Common myeloid progenitor, CD34-positive (primary cell): ENCODE results near the gene CLDN3. TPM values are rescaled to one million over a fixed set of nuclear protein-coding genes. Genes with fewer than 3 reads are reported as not detected.

ENCODE experiments used
- CTCF ChIA-PET: fragments of 350-600 bp; sonication (Branson Sonifier 250); formaldehyde crosslinking; loops from one replicate; lab custom pipeline; 2021; ENCODE audit warnings: antibody characterized with exemption; lab: Charles Lee
- POLR2A ChIA-PET: fragments of 350-600 bp; sonication (Branson Sonifier 250); formaldehyde crosslinking; loops from one replicate; lab custom pipeline; 2021; ENCODE audit warnings: antibody characterized with exemption; lab: Charles Lee
- DNase-seq, 3 donors: peaks; one replicate each; pipeline versions ENCODE4 v3.0.0 to v3.0.0-alpha.2; 2013
- H3K27ac ChIP-seq, 2 experiments: 1 replicate in 1 of 2; 2 replicates in 1 of 2; pipeline ENCODE4 v1.7.0; 2013; ENCODE audit warnings: inconsistent platforms in 2 of 2, low read length in 2 of 2, mild to moderate bottlenecking in 2 of 2, low read depth in 1 of 2, moderate library complexity in 1 of 2; ENCODE audit not compliant: severe bottlenecking in 2 of 2, insufficient read depth in 1 of 2, poor library complexity in 1 of 2
- H3K27me3 ChIP-seq, 5 experiments: replicated peaks in 2 of 5; 1 replicate in 3 of 5; 2 replicates in 2 of 5; pipeline versions ENCODE4 v1.6.1 to v1.7.0; 2013; ENCODE audit warnings: low read length in 4 of 5, mild to moderate bottlenecking in 2 of 5, moderate library complexity in 2 of 5, inconsistent platforms in 1 of 5; ENCODE audit not compliant: insufficient read depth in 5 of 5, control insufficient read depth in 4 of 5
- H3K36me3 ChIP-seq, 4 experiments: 1 replicate in 2 of 4; 2 replicates in 2 of 4; pipeline versions ENCODE4 v1.6.1 to v1.7.0; 2013; ENCODE audit warnings: low read length in 3 of 4, control low read depth in 1 of 4, mild to moderate bottlenecking in 1 of 4; ENCODE audit not compliant: control insufficient read depth in 4 of 4, insufficient read depth in 4 of 4
- H3K4me1 ChIP-seq, 4 experiments: 1 replicate in 3 of 4; 2 replicates in 1 of 4; pipeline versions ENCODE4 v1.6.1 to v1.7.1; 2013; ENCODE audit warnings: low read length in 3 of 4, mild to moderate bottlenecking in 3 of 4, control low read depth in 1 of 4, inconsistent platforms in 1 of 4, moderate library complexity in 1 of 4; ENCODE audit not compliant: control insufficient read depth in 4 of 4, insufficient read depth in 4 of 4; ENCODE audit errors: control extremely low read depth in 1 of 4
- H3K4me3 ChIP-seq, 7 experiments: 1 replicate in 4 of 7; 2 replicates in 3 of 7; pipeline versions ENCODE4 v1.5.1 to v1.7.0; 2013; ENCODE audit warnings: mild to moderate bottlenecking in 7 of 7, low read length in 6 of 7, moderate library complexity in 6 of 7, inconsistent platforms in 2 of 7, low read depth in 2 of 7, control low read depth in 1 of 7; ENCODE audit not compliant: insufficient read depth in 4 of 7, control insufficient read depth in 1 of 7; ENCODE audit errors: extremely low read depth in 1 of 7
- H3K9me3 ChIP-seq, 5 experiments: 1 replicate in 4 of 5; 2 replicates in 1 of 5; pipeline versions ENCODE4 v1.6.1 to v1.7.1; 2013; ENCODE audit warnings: low read length in 4 of 5, mild to moderate bottlenecking in 2 of 5, inconsistent platforms in 1 of 5, low read depth in 1 of 5, moderate library complexity in 1 of 5; ENCODE audit not compliant: control insufficient read depth in 4 of 5, insufficient read depth in 2 of 5; ENCODE audit errors: control extremely low read depth in 1 of 5
- WGBS: methylation state at CpG from one replicate; pipeline ENCODE4 v1.1.5; 2013; ENCODE audit not compliant: insufficient coverage; 5-methylcytosine and 5-hydroxymethylcytosine counted together
- polyA plus RNA-seq: library from polyadenylated mRNA; unstranded; fragments of 120-200 nt; gene quantifications from one replicate; pipeline ENCODE4 v1.2.1, GENCODE V29; 2013

Gene CLDN3
- not detected for polyA plus RNA-seq

GRCh38 chr7:73770002-73770859 lies at the start of gene CLDN3:
TSS of gene CLDN3 (minus strand) at chr7:73770270. CDS start at chr7:73770049, 221 bp downstream.
- CTCF ChIA-PET = interaction anchor here (1.1 kb wide), 1 partner anchor 21 kb away, joined by 3 read pairs; no protein-coding TSS in a partner anchor
- WGBS = 2% methylated on average over 47 of the region's 82 CpGs

GRCh38 chr7:73817121-73817520 lies 47.1 kb upstream of the CLDN3 start:
- peaks cover 0 to 18% (median 7%) of the 10 kb centered on the region in 5 experiments for H3K9me3 ChIP-seq
- POLR2A ChIA-PET = no interaction called here
- CTCF ChIA-PET = no interaction called here
- H3K4me3 ChIP-seq = no peak overlapping the region
- no peaks in the 10 kb centered on the region for H3K36me3 ChIP-seq
- DNase-seq = no peak
- H3K27me3 ChIP-seq = peaks cover 0 to 2% (median 0%) of the 10 kb centered on the region in 5 experiments
- H3K4me1 ChIP-seq = no peaks in the 10 kb centered on the region
- no peak overlapping the region for H3K27ac ChIP-seq
- WGBS = 92% methylated on average over 5 of the region's 6 CpGs

More at GRCh38 chr7:73770002-73770859, at the start of gene CLDN3:
- Histone ChIP-seq H3K27ac (no peak within 1 kb of the TSS), H3K4me1 (peaks cover 0 to 18% (median 13%) of the 10 kb centered on the region in 4 experiments), H3K4me3 (peak within 1 kb of the TSS in 3 of 7 experiments; percentile 24 to 55 (median 32)), H3K9me3 (no peaks in the 10 kb centered on the region), H3K36me3 (no peaks in the 10 kb centered on the region), H3K27me3 (peaks cover 0 to 57% (median 31%) of the 10 kb centered on the region in 5 experiments)
- POLR2A ChIA-PET = no interaction called here
- DNase-seq = peak in 2 of 3 donors; percentile 35 to 48

GRCh38 chr7:73815436-73815835 lies 45.4 kb upstream of the CLDN3 start:
- Histone ChIP-seq H3K4me1 (no peaks in the 10 kb centered on the region), H3K4me3 (no peak overlapping the region), H3K27ac (no peak overlapping the region), H3K36me3 (no peaks in the 10 kb centered on the region), H3K27me3 (peaks cover 0 to 4% (median 0%) of the 10 kb centered on the region in 5 experiments), H3K9me3 (peaks cover 0 to 20% (median 9%) of the 10 kb centered on the region in 5 experiments)
- 94% methylated on average over 7 of the region's 8 CpGs for WGBS
- no peak for DNase-seq
- POLR2A ChIA-PET = no interaction called here
- CTCF ChIA-PET = interaction anchor here (0.6 to 2.7 kb wide), 4 partner anchors 11 to 181 kb away, joined by 3 to 12 read pairs (median 6); no protein-coding TSS in a partner anchor

GRCh38 chr7:73812996-73813395 lies 42.9 kb upstream of the CLDN3 start:
- DNase-seq = no peak
- POLR2A ChIA-PET = no interaction called here
- Histone ChIP-seq H3K4me1 (no peaks in the 10 kb centered on the region), H3K27ac (no peak overlapping the region), H3K36me3 (no peaks in the 10 kb centered on the region), H3K9me3 (peaks cover 0 to 20% (median 9%) of the 10 kb centered on the region in 5 experiments), H3K4me3 (no peak overlapping the region), H3K27me3 (peaks cover 0 to 4% (median 0%) of the 10 kb centered on the region in 5 experiments)
- 92% methylated on average over 2 of the region's 3 CpGs for WGBS
- CTCF ChIA-PET = interaction anchor here (1.1 kb wide), 2 partner anchors 12 to 15 kb away, joined by 3 to 4 read pairs; no protein-coding TSS in a partner anchor

- ChIA-PET CTCF (interaction anchor here (1.0 to 1.9 kb wide), 4 partner anchors 11 to 45 kb away, joined by 3 to 6 read pairs (median 4); no protein-coding TSS in a partner anchor), POLR2A (no interaction called here)
- H3K4me1 ChIP-seq = no peaks in the 10 kb centered on the region
- 6% methylated on average over 10 of the region's 11 CpGs for WGBS
- no peak overlapping the region for H3K4me3 ChIP-seq
- DNase-seq = peak; percentile 15 to 36 (median 29)
- H3K9me3 ChIP-seq = peaks cover 0 to 20% (median 9%) of the 10 kb centered on the region in 5 experiments
- H3K36me3 ChIP-seq = no peaks in the 10 kb centered on the region
- peaks cover 0 to 4% (median 0%) of the 10 kb centered on the region in 5 experiments for H3K27me3 ChIP-seq
- H3K27ac ChIP-seq = no peak overlapping the region
Observed at GRCh38 chr7:73811760-73812168, 41.7 kb upstream of the CLDN3 start.

GRCh38 chr7:73810998-73811360 lies 40.9 kb upstream of the CLDN3 start:
- ChIA-PET CTCF (interaction anchor here (1.9 kb wide), 1 partner anchor 46 kb away, joined by 6 read pairs; no protein-coding TSS in a partner anchor), POLR2A (no interaction called here)
- WGBS = 100% methylated on average over 1 of the region's 4 CpGs

More at GRCh38 chr7:73810998-73811360, 40.9 kb upstream of the CLDN3 start:
- no peak overlapping the region for H3K4me3 ChIP-seq
- H3K9me3 ChIP-seq = peaks cover 0 to 20% (median 9%) of the 10 kb centered on the region in 5 experiments
- H3K4me1 ChIP-seq = no peaks in the 10 kb centered on the region
- DNase-seq = no peak
- no peak overlapping the region for H3K27ac ChIP-seq
- H3K36me3 ChIP-seq = no peaks in the 10 kb centered on the region
- H3K27me3 ChIP-seq = peaks cover 0 to 4% (median 0%) of the 10 kb centered on the region in 5 experiments
